ENCODE measurements around the gene MGRN1. TPM values are rescaled to one million over a fixed set of nuclear protein-coding genes. Genes with fewer than 3 reads are reported as not detected.

Gene MGRN1
- polyA plus RNA-seq, 3 donors, result 3.7 to 48.2 (median 4.7) TPM

GRCh38 chr16:4677390-4677789, 52.8 kb downstream of the MGRN1 start:
- Mint-ChIP-seq H3K4me3 (no peak overlapping the region), H3K9me3 (peaks cover 0 to 2% (median 0%) of the 10 kb centered on the region in 7 donors), H3K4me1 (peaks cover 44% of the 10 kb centered on the region), H3K27ac (peak overlapping the region in 3 of 7 donors; percentile 44 to 96 (median 57)), H3K36me3 (peaks cover 29 to 82% of the 10 kb centered on the region in 2 donors), H3K27me3 (ENCODE audit: low read depth in 3 of 3) (no peaks in the 10 kb centered on the region)
- Histone ChIP-seq H3K9ac (ENCODE audit: insufficient read depth, low read length, poor library complexity, severe bottlenecking) (no peak overlapping the region), H3K4me2 (replicated peaks; ENCODE audit: extremely low read depth, low read length, poor library complexity, severe bottlenecking) (no peak overlapping the region), H3K79me2 (ENCODE audit: insufficient read depth, low read length) (peaks cover 32% of the 10 kb centered on the region), H4K20me1 (ENCODE audit: insufficient read depth, low read length) (peaks cover 6% of the 10 kb centered on the region), H3K36me3 (replicated peaks in 1 of 2; ENCODE audit: control insufficient read depth in 1 of 2, insufficient read depth in 2 of 2, low read length in 2 of 2) (peaks cover 44 to 54% of the 10 kb centered on the region in 2 donors), H3K9me3 (replicated peaks in 1 of 2; ENCODE audit: control insufficient read depth in 1 of 2, insufficient read depth in 1 of 2, low read length in 2 of 2) (no peaks in the 10 kb centered on the region), H3K4me3 (replicated peaks in 1 of 3; ENCODE audit: low read depth in 2 of 3, low read length in 3 of 3) (no peak overlapping the region), H2AFZ (ENCODE audit: insufficient read depth, low read depth, low read length, poor library complexity, severe bottlenecking) (no peak overlapping the region), H3K4me1 (ENCODE audit: control insufficient read depth in 1 of 2, insufficient read depth in 2 of 2, low read length in 2 of 2) (peaks cover 36 to 38% of the 10 kb centered on the region in 2 donors), H3K27me3 (ENCODE audit: control insufficient read depth in 2 of 2, insufficient read depth in 2 of 2, low read length in 2 of 2) (no peaks in the 10 kb centered on the region), H3K27ac (ENCODE audit: low read depth in 1 of 2, low read length in 2 of 2) (no peak overlapping the region)
- TF ChIP-seq, protein P1, sequence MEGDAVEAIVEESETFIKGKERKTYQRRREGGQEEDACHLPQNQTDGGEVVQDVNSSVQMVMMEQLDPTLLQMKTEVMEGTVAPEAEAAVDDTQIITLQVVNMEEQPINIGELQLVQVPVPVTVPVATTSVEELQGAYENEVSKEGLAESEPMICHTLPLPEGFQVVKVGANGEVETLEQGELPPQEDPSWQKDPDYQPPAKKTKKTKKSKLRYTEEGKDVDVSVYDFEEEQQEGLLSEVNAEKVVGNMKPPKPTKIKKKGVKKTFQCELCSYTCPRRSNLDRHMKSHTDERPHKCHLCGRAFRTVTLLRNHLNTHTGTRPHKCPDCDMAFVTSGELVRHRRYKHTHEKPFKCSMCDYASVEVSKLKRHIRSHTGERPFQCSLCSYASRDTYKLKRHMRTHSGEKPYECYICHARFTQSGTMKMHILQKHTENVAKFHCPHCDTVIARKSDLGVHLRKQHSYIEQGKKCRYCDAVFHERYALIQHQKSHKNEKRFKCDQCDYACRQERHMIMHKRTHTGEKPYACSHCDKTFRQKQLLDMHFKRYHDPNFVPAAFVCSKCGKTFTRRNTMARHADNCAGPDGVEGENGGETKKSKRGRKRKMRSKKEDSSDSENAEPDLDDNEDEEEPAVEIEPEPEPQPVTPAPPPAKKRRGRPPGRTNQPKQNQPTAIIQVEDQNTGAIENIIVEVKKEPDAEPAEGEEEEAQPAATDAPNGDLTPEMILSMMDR (IDR thresholded peaks at IDR 0.05), result no peak
- no peak for DNase-seq
- intact Hi-C loops (cut with micrococcal nuclease), result no loop called here
- WGBS (ENCODE audit: insufficient coverage), result 95% methylated on average over 15 of the region's 17 CpGs

DNA sequence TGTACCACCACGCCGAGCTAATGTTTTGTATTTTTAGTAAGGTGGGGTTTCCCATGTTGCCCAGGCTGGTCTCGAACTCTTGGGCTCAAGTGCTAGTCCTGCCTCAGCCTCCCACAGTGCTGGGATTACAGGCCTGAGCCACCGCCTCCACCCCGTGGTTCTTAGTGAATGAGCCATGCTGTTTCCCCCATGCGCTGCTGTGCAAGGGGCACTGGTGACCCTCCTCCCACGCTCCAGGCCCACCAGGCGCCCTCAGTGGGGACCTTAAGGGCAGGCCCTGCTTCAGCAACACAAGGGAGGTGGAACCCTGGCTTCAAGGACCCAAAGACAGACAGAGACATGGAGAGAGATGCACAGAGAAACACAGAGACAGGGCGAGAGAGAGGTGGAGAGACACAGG, 53.4 kb downstream of the MGRN1 start:
- peaks cover 42 to 44% of the 10 kb centered on the region in 2 donors for H3K4me1 ChIP-seq (ENCODE audit: control insufficient read depth in 1 of 2, insufficient read depth in 2 of 2, low read length in 2 of 2)
- WGBS (ENCODE audit: insufficient coverage), result 94% methylated on average over 7 of the region's 9 CpGs
- no peak for DNase-seq
- Mint-ChIP-seq H3K4me3 (no peak overlapping the region), H3K9me3 (peaks cover 0 to 2% (median 0%) of the 10 kb centered on the region in 7 donors), H3K27ac (peak overlapping the region in 6 of 7 donors; percentile 0 to 96 (median 92)), H3K27me3 (ENCODE audit: low read depth in 3 of 3) (no peaks in the 10 kb centered on the region), H3K36me3 (peaks cover 29 to 78% of the 10 kb centered on the region in 2 donors), H3K4me1 (peaks cover 49% of the 10 kb centered on the region)
- H3K9me3 ChIP-seq (replicated peaks in 1 of 2; ENCODE audit: control insufficient read depth in 1 of 2, insufficient read depth in 1 of 2, low read length in 2 of 2), result no peaks in the 10 kb centered on the region
- peaks cover 6% of the 10 kb centered on the region for H4K20me1 ChIP-seq (ENCODE audit: insufficient read depth, low read length)
- H3K27ac ChIP-seq (ENCODE audit: low read depth in 1 of 2, low read length in 2 of 2), result peak overlapping the region; percentile 27 to 94
- no peaks in the 10 kb centered on the region for H3K27me3 ChIP-seq (ENCODE audit: control insufficient read depth in 2 of 2, insufficient read depth in 2 of 2, low read length in 2 of 2)
- H3K79me2 ChIP-seq (ENCODE audit: insufficient read depth, low read length), result peaks cover 36% of the 10 kb centered on the region
- H3K9ac ChIP-seq (ENCODE audit: insufficient read depth, low read length, poor library complexity, severe bottlenecking), result no peak overlapping the region
- no peak overlapping the region for H2AFZ ChIP-seq (ENCODE audit: insufficient read depth, low read depth, low read length, poor library complexity, severe bottlenecking)
- TF ChIP-seq, protein P1 (IDR thresholded peaks at IDR 0.05), result no peak
- H3K36me3 ChIP-seq (replicated peaks in 1 of 2; ENCODE audit: control insufficient read depth in 1 of 2, insufficient read depth in 2 of 2, low read length in 2 of 2), result peaks cover 41 to 51% of the 10 kb centered on the region in 2 donors
- no peak overlapping the region for H3K4me3 ChIP-seq (replicated peaks in 1 of 3; ENCODE audit: low read depth in 2 of 3, low read length in 3 of 3)
- H3K4me2 ChIP-seq (replicated peaks; ENCODE audit: extremely low read depth, low read length, poor library complexity, severe bottlenecking), result no peak overlapping the region
- intact Hi-C loops (cut with micrococcal nuclease), result no loop called here

All from CD14-positive monocyte (primary cell).